ENCODE results near the gene RFX3.

Gene RFX3

DNA sequence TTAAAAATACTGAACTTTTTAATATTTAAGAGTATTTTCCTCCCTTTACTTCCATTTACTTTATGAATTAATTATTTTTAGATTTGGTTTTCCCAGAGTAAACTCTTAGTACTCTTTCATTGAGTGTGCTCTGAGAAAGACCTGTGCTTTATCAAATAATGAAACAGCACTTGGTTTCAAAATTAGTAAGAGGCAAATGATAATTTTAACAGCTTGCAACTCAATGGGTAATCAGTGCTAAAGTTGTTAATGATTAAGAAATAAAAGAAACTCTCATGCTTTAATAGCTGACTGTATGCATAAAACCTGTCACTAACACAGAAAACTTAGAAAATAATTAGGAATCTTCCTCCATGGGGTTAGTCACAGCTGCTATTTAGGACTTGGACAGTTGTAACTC is 244.4 kb downstream of the RFX3 start:
- DNase-seq (ENCODE audit: low read depth): no peak

DNA sequence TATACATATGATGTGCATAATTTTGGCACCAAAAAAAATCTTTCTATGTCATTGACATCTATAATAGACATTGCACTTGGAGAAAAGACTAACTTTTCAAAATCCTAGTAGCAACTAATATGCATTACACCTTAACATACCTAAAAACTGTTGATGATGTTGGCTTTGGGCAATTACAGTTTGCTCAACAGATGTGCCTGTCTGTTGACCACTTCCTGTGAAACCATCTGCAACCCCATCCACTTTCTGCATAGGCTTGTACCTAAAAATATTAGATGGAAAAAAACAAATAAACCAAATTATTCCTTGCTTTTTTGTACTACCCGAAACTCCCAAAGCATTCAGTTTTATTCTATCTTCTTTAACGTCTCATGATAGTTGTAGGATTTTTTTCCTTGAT is 248.6 kb downstream of the RFX3 start:
- no peak for DNase-seq (ENCODE audit: low read depth)

DNA sequence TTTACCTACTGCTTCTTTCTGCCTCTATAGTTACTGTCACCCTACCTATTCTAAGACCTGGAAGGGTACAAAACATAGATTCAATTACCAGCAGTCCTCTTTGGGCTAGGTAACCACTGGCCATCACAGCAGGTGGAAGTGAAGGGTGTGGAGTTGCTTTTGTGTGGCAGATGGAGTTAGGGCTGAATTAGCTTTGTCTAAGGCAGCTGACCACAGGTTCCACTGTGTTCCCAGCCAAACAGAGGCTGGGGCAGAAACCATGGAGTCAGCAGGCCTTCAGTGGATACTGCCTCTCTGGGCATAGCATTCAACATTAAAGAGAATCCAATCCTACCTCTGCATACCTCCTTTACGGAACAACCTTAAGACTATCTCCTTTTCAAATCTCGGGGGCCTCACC is 254.2 kb downstream of the RFX3 start:
- no peak for DNase-seq (ENCODE audit: low read depth)

DNA sequence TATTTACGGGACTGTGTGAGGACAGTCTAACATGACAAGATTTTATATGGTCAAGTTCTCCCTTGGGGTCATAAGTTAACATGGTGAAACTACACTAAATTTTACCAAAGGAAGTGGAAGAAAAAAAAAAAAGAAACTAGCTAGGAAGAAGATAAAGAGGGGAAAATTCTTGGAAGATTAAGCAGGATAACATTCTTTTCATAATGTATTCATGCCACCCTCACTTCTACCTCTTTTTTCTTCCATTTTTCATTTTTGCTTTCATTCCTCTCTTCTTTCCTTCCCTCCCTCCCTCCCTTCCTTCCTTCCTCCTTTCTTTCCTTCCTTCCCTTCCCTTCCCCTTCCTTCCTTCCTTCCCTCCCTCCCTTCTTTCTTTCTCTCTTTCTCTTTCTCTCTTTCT is 254.6 kb downstream of the RFX3 start:
- no peak for DNase-seq (ENCODE audit: low read depth)

DNA sequence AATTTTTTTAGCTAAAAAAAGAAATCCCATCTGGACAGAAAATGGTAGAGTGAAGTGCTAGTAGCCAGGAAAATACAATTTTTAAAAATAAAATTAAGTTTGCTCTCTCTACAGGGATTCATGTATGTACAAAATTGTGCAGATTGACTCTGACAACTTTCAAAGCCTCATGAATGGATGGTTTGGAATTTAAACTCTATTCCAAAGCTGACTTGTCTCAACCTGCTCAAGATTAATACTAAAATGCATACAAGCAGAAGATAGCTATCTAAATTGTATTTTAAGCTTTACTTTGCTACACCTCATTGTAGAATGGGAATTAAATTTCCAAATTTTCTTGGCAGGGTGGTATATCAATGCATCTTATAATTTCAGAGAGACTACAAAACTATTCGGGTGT is 257.6 kb downstream of the RFX3 start:
- no peak for DNase-seq (ENCODE audit: low read depth)

DNA sequence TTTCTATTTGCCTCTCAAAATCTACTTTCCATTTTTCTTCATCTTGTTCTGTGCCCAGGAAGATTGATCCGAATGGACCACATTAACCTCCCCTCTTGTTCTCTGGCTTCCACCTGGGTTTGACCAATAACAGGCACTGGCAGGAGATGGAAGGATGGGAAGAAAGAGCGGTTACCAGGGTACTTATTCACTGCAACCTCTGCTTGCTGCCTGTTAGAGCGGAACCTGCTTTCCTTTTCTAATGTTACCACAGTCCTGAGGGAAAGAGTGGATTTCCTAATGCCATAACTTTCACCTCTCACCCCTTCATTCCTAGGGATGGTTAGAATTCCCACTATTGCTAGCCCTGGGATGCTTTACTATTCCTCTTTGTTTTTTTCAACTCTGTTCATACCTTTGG is 262.1 kb downstream of the RFX3 start:
- DNase-seq (ENCODE audit: low read depth): no peak

DNA sequence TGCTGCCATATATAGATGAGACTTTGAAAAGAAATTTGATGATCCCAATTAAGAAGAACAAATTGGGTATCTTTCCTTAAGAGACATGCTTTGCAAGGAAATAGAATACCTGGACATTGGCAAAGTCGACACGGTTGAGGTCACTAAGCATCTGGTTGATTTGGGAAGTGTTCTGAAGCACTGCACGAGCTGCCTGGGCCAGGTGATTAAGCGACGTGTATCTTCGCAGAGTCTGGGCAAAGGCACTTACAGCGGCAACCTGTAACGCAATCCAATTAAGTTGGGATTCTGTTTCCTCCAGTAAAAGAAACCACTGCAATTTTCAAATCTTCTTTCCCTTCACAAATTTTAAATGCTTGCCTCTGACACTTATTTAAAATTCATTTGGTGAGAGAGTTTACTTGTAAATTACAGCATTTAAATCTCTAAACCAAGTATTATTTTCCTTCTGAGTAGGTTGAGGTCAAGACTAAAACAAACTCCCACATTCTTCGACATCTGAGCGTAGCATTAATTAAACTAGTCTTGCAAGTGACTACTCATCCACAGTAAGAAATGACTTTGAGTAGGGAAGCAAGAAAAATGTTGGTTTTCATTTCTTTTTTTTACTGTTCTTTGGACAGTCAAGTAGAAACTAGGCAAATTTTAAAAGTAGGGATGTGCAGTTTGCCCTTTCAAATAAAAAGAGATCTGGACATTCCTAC is 262.8 kb downstream of the RFX3 start:
- no peak for DNase-seq (ENCODE audit: low read depth)

DNA sequence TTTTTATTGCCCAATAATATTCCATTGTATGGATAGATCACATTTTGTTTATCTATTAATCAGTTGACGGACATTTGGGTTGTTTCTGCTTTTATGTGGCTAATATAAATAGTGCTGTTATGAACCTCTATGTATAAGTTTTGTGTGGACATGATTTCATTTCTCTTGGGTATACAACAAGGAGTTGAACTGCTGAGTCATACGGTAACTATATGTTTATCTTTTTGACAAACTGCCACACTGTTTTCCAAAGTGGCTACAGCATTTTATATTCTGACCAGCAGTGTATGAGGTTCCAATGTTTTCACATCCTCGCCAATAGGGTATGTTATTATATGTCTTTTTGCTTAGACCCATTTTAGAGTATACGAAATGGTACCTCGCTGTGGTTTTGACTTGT is 264.3 kb downstream of the RFX3 start:
- DNase-seq (ENCODE audit: low read depth): no peak

DNA sequence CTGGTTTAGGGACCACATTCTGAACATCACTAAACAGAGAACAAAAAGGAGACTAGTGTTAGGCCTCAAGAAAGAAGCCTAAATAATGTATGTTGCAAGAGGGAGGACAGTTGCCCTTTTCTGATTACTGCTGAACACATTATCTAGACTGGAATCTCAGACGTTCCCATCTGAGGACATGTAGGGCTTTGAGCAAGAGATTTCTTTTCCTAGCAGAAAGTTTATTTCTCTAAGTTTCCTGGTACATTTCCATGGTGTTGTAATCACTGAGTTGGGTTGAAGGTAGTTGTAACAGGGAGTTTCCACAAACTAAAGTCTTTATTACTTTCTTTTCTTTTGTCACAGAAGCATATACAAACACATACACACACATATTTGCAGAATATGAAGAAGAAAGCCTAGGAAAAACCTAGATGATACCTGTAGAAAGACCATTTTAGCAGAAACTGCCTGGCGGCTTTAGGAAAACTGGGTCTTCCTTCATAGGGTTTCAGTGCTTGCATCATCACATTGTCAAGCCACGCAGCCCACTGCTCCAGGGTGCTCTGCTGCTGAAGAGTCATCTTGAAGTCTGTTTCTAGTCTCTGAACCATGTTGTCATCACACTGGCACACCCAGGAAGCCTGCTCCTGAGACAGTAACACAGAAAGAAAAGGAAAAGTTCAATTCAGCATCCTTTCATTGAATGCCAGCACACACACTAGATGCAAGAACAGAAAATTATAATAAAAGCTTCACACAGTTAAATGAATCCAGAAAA is 269.1 kb downstream of the RFX3 start:
- DNase-seq (ENCODE audit: low read depth): no peak

DNA sequence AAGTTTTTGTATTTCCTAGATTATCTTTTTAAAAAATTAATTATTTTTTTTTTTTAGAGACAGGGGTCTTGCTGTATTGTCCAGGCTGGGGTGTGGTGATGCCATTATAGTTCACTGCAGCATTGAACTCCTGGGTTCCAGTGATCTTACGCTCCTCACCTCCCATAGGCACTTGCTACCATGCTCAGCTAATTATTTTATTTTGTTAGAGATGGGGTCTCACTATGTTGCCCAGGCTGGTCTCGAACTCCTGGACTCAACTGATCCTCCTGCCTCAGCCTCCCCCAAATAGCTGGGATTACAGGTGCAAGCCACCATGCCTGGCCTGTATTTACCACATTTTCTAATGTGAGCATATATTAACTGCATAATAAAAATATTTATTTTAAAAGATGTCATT is 274.5 kb downstream of the RFX3 start:
- DNase-seq (ENCODE audit: low read depth): no peak

DNA sequence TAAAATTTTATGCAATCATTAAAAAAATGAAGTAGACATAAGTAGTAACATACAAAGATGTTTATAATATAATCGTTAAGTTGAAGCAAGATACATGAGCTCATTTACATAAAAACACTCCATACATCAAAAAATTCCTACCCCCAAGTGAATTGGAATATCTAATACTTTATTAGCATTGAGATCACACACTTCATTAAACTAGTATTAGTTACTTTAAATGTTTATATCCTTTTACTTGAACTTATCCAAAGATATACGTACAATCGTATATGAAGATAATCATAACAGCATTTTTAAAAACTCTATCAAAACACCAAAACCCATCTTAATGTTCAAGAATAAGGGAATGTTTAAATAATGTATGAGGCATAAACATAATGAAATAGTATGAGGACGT is 275.1 kb downstream of the RFX3 start:
- DNase-seq (ENCODE audit: low read depth): no peak

DNA sequence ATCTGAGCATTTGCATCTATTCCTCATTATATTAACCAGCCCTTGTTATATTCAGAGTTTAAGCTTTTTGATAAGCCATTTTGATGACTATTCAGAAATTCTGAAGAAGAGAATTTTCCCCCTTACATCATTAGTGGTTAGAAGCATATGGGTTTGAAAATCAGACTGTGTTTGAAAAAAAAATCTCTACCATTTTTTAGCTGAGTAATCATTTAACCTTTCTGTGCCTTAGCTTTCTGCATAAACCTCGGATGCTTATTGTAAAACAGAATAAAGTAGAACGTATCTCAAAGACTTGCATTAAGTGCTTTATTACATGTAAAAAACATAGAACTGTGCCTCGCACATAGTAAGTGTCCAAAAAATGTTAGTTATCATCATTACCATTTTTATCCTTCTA is 278.6 kb downstream of the RFX3 start:
- no peak for DNase-seq (ENCODE audit: low read depth)

DNA sequence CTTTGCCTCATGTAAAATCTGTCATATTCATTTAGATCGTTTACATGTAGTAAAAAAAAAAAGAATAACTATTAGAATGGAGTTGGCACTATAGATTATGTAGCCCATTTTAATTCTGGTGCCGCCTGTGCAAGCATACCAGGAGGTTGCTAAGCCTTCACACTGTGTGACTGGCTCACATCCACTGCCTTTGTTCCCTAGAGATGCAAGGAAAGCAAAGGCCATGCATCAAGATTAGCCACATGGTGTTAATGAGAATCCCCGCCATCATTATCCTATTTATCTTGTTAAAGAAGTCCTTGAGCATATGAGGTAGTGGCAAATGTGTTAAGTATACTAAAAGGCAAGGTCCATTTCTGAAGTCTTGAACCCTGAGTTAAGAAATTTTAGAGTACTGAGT is 279.6 kb downstream of the RFX3 start:
- DNase-seq (ENCODE audit: low read depth): no peak

DNA sequence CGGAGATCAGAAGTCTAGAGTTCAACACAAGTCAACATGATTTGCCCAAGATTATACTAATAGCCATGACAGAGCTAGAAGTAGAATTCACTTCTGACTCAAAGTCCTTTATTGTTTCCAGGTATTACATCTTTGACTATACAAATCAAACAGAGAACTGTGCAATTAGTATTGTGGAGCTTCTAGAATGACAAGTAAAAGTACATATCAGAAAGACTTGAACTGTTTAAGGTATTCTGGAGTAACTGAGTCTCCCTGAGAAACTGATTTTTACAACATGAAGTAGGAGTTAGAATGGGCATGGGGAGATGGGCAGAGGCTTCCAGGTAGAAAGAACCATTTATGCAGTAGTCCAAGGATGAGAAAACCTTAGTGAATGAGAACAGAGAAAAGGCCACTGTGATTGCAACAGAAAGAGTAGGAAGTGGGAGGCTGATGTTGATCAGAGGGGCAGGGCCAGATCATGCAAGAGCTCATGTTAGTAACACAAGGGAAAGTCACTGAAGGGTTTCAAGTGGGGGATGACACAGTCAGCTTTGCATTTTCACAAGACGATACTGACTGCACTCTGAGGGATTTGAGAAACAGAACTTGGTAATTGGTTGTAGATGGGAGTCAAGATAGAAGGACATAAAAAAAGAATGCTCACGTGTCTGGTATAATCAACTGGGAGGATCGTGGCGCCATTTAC is 280.7 kb downstream of the RFX3 start:
- DNase-seq (ENCODE audit: low read depth): no peak

DNA sequence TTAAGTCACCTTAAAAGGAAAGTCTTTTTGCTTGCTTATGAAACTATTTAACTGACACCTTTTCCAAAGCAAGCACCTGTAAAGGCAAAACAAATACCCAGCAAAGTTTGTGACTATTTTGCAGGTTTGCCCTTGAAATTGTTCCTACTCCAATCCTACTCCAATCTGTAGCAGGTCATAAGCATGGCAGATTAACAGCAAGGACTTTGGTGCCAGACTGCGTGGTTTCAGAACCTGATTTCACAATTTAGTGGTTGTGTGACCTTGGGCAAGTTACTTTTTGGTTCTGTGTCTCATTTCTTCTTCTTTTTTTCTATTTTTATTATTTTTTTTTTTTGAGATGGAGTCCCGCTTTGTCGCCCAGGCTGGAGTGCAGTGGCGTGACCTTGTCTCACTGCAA is 282.1 kb downstream of the RFX3 start:
- no peak for DNase-seq (ENCODE audit: low read depth)

DNA sequence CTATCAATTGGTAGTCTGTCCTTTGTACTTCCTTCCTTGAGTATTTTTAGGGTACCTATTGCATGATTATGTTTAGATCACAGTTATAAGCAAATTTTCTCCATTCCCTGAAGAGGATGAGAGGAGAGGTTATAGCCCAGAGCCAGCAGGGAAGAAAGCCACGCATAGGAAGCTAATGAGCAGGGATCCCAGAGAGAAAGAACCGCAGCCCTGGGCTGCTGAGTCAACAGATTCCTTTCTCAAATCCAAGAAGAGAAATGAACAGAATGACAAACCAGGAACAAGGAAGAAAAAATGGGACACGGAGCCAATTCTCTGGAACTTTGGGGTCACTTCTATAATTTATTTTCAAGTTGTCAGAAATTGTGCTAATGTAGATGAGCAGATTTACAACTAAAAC is 284.5 kb downstream of the RFX3 start:
- DNase-seq (ENCODE audit: low read depth): no peak

DNA sequence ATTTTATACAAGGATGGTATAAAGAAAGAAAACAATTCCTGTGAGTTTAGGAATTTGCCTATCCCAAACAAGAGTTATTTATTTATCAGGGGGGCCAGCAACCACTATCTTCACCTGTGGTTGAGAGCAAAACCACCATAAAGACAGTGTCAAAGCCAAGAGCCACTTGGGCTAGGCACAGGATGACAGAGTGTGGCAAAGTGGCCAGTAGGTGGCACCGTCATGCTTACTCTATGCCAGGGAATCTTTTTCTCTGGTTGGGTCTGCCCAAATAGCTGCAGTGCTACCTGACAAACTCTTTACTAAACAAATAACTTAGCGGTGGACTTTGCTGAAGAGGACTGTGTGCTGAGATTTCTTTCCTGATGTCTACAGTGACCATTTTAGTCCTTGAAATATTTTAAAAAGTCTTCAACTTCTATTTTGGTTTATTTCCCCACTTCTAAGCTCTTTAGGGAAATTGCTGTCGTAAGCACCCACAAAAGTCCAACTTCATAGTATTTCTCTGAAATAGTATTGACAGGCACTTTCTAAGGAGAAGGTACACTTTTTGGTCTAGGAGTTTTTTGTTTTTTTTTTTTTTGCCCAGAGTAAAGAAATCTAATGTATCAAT is 285.0 kb downstream of the RFX3 start:
- peak; percentile 23 for DNase-seq (ENCODE audit: low read depth)

DNA sequence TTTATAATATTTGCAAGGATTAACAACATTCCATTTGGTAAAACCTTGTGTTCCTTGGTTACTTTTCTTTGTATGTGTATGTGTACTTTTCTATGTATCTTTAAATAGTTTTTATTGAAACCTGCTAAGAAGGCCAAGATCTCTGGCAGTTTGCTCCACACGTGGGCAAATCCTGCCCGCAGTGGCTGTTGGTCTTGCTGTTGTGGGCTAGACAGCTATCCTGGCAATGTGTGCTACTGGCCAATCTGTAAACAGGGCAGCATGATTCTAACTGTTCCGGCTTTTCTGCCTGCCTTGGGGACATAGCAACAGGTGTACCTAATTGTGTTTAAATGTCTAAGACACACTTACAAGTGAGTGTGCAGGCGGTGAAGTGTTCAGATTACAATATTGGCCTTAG is 286.6 kb downstream of the RFX3 start:
- DNase-seq (ENCODE audit: low read depth): no peak

DNA sequence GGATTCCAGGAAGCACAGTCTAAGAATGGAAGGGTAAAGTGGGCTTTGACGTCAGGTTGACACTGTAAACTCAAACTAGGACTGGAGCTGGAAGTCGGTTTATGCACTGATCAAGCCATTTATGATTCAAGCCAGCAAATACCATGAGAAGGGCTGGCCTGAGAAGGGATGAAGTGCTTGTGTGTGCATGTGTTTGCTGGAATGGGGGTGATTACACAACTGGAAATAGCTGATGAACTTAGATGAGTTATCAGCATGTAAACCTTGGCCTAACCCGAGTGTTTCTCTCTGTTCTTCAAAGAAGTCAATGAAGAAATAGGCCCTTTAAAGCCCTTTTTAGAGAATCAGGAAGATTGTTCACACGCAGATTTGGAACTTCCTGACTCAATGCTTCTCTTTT is 287.6 kb downstream of the RFX3 start:
- DNase-seq (ENCODE audit: low read depth): no peak

DNA sequence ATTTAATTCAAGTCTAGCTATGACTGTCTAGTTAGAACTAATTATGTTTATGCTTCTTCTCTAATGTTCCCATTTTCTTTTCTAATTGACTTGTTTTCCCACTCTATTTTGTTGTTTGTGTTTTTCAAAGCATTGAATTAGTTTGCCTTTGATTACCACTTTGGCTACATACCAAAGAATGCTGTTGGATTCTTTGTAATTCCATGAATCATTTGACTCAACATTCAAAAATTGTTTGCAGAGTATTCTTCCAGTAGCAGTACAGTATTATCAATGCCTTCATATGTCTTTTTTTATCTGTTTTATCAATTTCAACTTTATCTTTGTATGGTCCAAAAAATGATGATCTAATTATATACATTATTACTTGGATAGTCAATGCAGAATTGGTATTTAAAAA is 288.7 kb downstream of the RFX3 start:
- no peak for DNase-seq (ENCODE audit: low read depth)

DNA sequence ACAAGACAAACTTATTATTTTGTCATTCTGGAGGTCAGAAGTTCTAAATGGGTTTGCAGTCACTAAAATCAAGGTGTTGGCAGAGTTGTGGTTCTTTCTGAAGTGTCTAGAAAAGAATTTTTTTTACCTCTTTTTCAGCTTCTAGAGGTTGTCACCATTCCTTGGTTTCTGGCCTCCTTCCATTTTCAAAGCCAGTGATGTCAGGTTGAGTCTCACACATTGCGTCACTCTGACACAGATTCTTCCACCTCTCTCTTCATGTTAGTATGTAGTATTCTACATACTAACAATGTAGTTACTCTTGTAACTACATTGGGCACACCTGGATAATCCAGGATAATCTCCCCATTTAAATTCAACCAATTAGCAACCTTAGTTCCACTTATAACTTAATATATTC is 290.3 kb downstream of the RFX3 start:
- no peak for DNase-seq (ENCODE audit: low read depth)

DNA sequence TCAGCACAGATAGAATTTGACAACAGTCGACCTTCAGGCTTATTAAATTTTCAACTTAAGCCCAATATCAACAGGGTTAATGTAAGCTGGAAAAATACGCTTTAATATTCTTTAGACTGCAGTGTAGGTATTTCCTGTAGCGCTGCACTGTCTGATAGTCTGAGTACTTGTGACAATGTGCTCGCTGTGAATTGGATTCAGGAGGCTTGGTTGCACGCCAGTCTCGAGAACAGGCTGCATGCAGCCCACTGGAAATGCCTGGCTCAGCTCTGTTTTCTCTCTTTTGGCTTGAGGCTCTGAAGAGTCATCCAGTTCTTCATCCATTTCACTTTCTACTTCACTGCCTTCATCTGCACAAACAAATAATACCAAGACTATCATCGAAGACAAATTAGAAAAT is 300.9 kb downstream of the RFX3 start:
- no peak for DNase-seq (ENCODE audit: low read depth)

DNA sequence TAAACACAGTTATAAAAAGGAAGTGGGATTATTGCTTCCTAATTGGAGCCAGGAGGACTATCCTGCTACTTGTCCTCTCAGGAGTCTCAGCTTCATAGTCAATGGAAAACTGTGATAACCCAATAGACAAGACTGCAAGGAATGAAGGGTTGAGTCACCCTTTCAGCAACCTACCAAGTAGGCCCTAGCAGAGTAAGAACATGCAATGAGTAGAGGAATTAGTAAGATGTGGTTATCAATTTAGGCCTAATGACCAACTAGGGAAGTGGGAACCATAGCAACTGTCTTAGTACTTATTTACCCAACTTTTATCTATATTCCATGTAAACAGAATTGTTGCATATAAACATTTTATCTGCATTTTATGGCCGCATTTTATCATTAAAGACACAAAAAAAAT is 310.1 kb downstream of the RFX3 start:
- no peak for DNase-seq (ENCODE audit: low read depth)

Measured in non-pigmented ciliary epithelial cell (primary cell).